HG03025 (cell line): ENCODE measurements around the gene OR2T29.
"Not testable (repeated sequence)": the region's sequence is repeated elsewhere in the genome, so short reads cannot be mapped to it uniquely, and the experiment has no call there.

Experiments
- ATAC-seq: cut with Tn5 transposase; IDR thresholded peaks from one replicate; pipeline ENCODE4 v1.9.1; 2021; ENCODE audit warnings: mild to moderate bottlenecking, moderate library complexity; ENCODE audit not compliant: unreplicated experiment, low FRiP score

Gene OR2T29

GRCh38 chr1:248562672-248563071, at the start of gene OR2T29:
Gene OR2T29, minus strand, starts transcription at chr1:248562772. Its CDS starts 3,281 bp downstream, at chr1:248559491.
- ATAC-seq = not testable (repeated sequence)

- ATAC-seq = no peak
Measured at GRCh38 chr1:248611883-248612414, 49.4 kb upstream of the OR2T29 start.

- no peak for ATAC-seq
Measured at GRCh38 chr1:248610301-248610700, 47.7 kb upstream of the OR2T29 start.

DNA sequence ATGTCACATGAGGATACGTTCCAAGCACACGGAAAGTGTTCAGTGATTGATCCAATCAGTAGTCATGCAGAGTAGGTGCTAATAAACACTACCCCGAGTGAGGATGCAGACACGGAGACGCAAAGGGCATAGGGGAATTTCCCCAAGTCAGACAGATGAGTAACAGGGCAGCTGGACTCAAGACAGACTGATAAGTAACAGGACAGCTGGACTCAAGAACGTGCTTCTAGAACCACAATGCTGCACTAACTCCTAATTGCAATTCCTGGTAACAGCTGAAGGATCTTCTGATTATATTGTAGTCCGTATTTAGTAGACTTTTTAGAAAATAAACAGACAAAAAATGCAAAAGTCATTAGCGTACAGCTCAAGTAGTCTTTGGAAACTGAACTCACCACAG, 36.8 kb upstream of the OR2T29 start:
- no peak for ATAC-seq

GRCh38 chr1:248597589-248597988, 35.0 kb upstream of the OR2T29 start, which contains the start of gene OR2T10:
Gene OR2T10, minus strand, starts transcription at chr1:248597700. Its CDS starts 3,932 bp downstream, at chr1:248593768.
- no peak for ATAC-seq

- ATAC-seq = no peak
Measured at GRCh38 chr1:248596615-248597014, 34.0 kb upstream of the OR2T29 start.

GRCh38 chr1:248593226-248593625, 30.7 kb upstream of the OR2T29 start:
- ATAC-seq = no peak

DNA sequence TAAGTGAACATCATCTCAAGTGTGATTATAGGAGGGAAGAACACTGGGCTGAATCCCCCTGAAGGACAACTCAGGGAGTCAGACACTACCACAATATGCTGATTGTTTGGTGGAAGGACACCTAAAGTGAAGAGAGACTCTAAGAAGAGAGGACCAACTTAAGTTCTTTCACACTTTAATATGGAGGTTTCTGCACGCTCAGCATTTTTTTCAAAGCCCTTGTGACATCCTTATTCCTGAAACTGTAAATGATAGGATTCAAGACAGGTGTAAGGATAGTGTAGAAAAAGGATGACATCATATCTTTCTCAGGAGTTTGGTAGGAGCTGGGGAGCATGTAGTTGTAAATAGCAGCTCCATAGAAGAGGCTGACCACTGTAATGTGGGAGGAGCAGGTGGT, 30.1 kb upstream of the OR2T29 start:
- ATAC-seq = no peak

- ATAC-seq = no peak
Measured at GRCh38 chr1:248590055-248590454, 27.5 kb upstream of the OR2T29 start.

DNA sequence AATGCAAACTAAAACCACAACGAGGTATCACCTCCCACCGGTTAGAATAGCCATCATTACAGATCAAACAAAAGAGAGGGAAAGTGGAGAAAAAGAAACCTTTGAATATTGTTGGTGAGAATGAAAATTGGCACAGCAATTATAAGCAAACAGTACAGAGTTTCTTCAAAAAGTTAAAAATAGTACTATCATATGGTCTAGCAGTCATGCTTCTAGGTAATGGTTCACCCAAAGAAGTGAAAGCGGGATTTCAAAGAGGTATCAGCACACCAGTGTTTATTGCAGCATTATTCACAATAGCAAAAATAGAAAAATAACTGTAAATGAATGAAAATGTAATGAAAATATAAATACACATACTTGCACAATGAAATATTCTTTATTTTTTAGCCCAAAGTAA, 26.8 kb upstream of the OR2T29 start:
- no peak for ATAC-seq

GRCh38 chr1:248585266-248585665, 22.7 kb upstream of the OR2T29 start:
- no peak for ATAC-seq

DNA sequence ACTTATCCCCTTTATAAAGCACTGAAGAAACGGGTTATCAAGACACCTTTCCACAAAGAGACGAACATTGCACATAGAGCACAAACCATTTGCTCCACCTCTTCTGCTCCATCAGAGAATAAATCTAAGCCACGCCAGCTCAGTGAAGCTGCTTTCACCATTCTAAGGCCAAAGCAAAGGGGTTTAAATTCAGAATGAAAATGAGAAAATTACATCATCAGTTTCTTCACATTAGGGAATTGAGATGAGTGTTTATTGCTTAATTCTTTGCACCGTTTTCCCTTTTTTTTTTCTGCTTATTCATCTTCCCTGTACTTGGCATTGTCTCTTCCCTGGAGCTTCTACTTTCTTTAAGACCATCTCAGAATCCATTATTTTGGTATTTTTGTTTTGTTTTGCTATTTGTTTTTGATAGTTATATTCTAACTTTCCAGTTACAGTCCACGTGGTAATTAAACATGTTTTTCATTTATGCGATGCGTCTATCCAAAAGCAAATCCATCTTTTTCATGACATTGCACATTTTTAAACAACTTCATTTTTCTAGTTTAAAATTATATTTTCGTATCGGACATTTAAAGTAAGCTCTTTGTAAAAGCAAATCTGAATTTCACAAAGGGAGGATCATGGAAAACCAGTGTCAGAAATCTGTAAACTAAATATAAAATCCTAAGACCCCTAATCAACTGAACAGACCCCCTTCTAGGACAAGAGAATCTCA, 13.8 kb upstream of the OR2T29 start:
- ATAC-seq = no peak

GRCh38 chr1:248574657-248575056, 12.1 kb upstream of the OR2T29 start, which contains the start of gene OR2T34:
Gene OR2T34, minus strand, starts transcription at chr1:248574757. Its CDS starts 0 bp downstream, at chr1:248574757.
- ATAC-seq = not testable (repeated sequence)

- not testable (repeated sequence) for ATAC-seq
Measured at GRCh38 chr1:248573856-248574255, 11.3 kb upstream of the OR2T29 start.

- ATAC-seq = not testable (repeated sequence)
Measured at GRCh38 chr1:248572049-248572448, 9.5 kb upstream of the OR2T29 start.

DNA sequence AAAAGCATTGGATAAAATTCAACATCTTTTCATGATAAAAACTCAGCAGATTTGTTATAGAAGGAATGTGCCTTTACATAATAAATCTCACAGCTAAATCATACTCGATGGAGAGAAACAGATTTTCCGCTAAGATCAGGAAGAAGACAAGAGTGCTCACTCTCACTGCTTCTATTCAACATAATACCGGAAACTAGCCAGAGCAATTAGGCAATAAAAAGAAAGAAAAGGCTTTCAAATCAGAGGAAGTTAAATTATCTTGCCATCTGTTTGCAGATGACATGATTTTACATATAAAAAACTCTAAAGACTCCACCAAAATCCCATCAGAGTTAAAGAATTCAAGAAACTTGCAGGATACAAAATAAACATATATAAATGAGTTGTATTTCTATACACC, 8.2 kb upstream of the OR2T29 start:
- not testable (repeated sequence) for ATAC-seq

DNA sequence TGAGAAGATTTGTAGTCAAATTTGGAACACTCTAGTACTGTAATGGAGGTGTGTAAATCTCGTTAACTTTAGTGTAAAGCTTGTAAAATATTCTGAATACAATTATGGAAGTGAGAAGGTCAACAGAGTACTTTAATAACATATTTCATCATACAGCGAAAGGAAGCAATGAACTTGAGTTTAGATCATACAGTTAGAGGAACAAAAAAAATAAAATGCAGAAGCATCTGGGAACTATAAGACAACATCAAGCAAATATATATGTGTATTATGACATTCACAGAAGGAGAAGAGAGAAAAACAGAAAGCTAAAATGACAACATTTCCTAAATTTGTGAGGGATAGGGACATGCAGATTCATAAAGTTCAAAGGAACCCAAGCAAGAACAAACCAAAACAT, 6.5 kb upstream of the OR2T29 start:
- not testable (repeated sequence) for ATAC-seq

DNA sequence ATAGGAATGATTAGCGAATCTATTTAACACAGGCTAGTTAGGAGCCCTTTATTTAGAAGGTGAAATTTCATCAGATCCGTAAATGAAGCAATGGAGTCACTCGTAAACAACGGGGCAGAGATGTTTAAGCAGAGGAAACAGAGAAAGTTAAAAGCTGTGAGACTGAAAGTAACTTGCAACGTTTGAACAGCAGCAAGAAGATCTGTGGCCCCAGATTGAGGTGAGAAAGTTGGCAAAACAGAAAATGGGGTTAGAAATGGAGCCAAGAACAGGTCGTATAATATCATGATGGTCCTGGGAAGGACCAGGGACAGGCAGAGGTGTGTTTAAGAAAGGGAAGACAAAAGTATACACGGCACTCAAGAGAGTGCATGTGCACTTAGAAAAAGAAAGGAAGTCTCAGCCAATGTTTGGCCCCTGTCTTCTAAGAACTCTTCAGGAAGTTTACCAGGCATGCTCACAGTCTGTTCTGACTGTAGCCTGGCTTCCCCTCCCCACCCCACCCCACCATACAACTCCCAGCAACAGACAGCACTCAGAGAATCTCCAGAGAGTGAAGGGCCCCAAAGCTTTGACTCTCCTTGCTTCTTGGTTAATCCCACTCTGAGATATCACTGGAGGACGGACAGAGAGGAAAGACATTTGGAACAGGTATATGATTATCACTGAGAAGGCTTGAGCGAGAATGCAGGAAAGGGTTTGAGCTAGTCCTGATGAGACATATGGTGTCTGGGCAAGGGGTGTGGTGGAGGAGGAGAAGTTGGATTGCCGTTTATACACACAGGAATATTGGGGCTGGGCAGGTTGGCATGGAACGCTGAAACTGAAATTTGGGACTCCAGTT, 3.2 kb upstream of the OR2T29 start:
- ATAC-seq = peak; percentile 68

- not testable (repeated sequence) for ATAC-seq
Measured at GRCh38 chr1:248551027-248551426, 11.5 kb downstream of the OR2T29 start.

- not testable (repeated sequence) for ATAC-seq
Measured at GRCh38 chr1:248547383-248547782, 15.2 kb downstream of the OR2T29 start.

GRCh38 chr1:248537449-248537848, 25.1 kb downstream of the OR2T29 start:
- not testable (repeated sequence) for ATAC-seq
